OCI-LY3 (cell line): ENCODE data around the gene KARS1.

Source experiments
- EZH2phosphoT487 ChIP-seq: fragments of 200-600 bp; shearing (Covaris generic); IDR thresholded peaks from 2 replicates; pipeline ENCODE4 v1.6.1; 2018; ENCODE audit warnings: antibody characterized with exemption, mixed run types, low read depth
- TF ChIP-seq, protein P1 (sequence below): fragments of 200-600, 300-600 bp; sonication (generic); IDR thresholded peaks from 2 replicates; pipeline ENCODE4 v1.5.1; 2014; ENCODE audit warnings: antibody characterized with exemption, low read length, low read depth

DNA sequence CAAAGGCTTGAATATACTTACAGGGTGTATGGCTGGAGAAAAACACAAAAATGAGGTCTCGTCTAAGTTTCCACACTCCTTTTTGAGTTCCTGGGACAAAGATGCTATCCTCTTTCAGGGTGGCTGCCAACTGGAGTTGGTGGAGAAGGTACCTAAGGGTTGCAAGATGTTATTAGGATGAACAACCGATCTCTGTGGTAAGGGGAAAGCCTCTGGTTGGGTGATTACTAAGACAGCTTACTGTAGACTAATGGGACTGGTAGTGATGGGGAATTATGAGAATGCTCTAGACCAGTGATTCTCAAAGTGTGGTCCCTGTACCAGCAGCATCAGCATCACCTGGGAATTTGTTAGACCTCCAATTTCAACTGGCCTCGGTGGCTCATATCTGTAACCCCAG lies 30.3 kb downstream of the KARS1 start:
- TF ChIP-seq, protein P1, sequence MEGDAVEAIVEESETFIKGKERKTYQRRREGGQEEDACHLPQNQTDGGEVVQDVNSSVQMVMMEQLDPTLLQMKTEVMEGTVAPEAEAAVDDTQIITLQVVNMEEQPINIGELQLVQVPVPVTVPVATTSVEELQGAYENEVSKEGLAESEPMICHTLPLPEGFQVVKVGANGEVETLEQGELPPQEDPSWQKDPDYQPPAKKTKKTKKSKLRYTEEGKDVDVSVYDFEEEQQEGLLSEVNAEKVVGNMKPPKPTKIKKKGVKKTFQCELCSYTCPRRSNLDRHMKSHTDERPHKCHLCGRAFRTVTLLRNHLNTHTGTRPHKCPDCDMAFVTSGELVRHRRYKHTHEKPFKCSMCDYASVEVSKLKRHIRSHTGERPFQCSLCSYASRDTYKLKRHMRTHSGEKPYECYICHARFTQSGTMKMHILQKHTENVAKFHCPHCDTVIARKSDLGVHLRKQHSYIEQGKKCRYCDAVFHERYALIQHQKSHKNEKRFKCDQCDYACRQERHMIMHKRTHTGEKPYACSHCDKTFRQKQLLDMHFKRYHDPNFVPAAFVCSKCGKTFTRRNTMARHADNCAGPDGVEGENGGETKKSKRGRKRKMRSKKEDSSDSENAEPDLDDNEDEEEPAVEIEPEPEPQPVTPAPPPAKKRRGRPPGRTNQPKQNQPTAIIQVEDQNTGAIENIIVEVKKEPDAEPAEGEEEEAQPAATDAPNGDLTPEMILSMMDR = no peak
- no peak for TF ChIP-seq EZH2phosphoT487
